Measurements from ENCODE around the gene SOX18. TPM values are rescaled to one million over a fixed set of nuclear protein-coding genes. Genes with fewer than 3 reads are reported as not detected.

The SOX18 gene
- total and polyA plus RNA-seq, 2 experiments from 2014 or later: 0.21 TPM; not detected in 1

- H3K4me1 ChIP-seq (ENCODE audit: insufficient read depth): no peaks in the 10 kb centered on the region
- H3K9me2 ChIP-seq (ENCODE audit: insufficient read depth): no peaks in the 10 kb centered on the region
- no peak overlapping the region for H3K4me3 Mint-ChIP-seq
- H3F3A ChIP-seq (replicated peaks; ENCODE audit: low read depth): no peaks in the 10 kb centered on the region
- no peak overlapping the region for H3K27ac Mint-ChIP-seq
- H3K4me3 ChIP-seq: no peak overlapping the region
- peaks cover 9% of the 10 kb centered on the region for H3K4me1 Mint-ChIP-seq
- no peak overlapping the region for H3K27ac ChIP-seq (ENCODE audit: low read depth)
- H3K27me3 ChIP-seq (ENCODE audit: insufficient read depth): peaks cover 7% of the 10 kb centered on the region
- no peak overlapping the region for H3K4me2 ChIP-seq
- peaks cover 4% of the 10 kb centered on the region; the same call in 2 of the 3 replicates for H3K36me3 Mint-ChIP-seq (ENCODE audit: low read depth)
- no peaks in the 10 kb centered on the region for H3K79me2 ChIP-seq (replicated peaks; ENCODE audit: insufficient read depth)
- ATAC-seq (no peak), DNase-seq (ENCODE audit: low spot score) (no peak)
- no peaks in the 10 kb centered on the region for H4K20me1 ChIP-seq (replicated peaks; ENCODE audit: insufficient read depth)
- H3K27me3 Mint-ChIP-seq (ENCODE audit: insufficient read depth, low read depth, poor library complexity): peaks cover 17% of the 10 kb centered on the region
- peaks cover 4% of the 10 kb centered on the region for H3K9me3 Mint-ChIP-seq
- H2AFZ ChIP-seq: no peak overlapping the region
- no peaks in the 10 kb centered on the region for H3K36me3 ChIP-seq (ENCODE audit: insufficient read depth)
- TF ChIP-seq POLR2AphosphoS5 (IDR thresholded peaks at IDR 0.05; ENCODE audit: low read depth): no peak
- no peak for TF ChIP-seq ETS1 (IDR thresholded peaks at IDR 0.05)
- TF ChIP-seq STAT1 (IDR thresholded peaks at IDR 0.05; ENCODE audit: unreplicated experiment): no peak
- no peak for TF ChIP-seq EZH2 (IDR thresholded peaks at IDR 0.05; ENCODE audit: low read depth, unreplicated experiment)
- no peak for TF ChIP-seq CTCF (conservative IDR thresholded peaks at IDR 0.05; ENCODE audit: low read depth in 2 of 2)
- no peak for TF ChIP-seq ZNF114 (CRISPR knock-in tag; IDR thresholded peaks at IDR 0.05)
- no peak for TF ChIP-seq CREB1 (CRISPR knock-in tag; IDR thresholded peaks at IDR 0.05; ENCODE audit: low read depth)
These were observed 47.1 kb upstream of the SOX18 start for GRCh38 chr20:64096535-64096934.

GRCh38 chr20:64095927-64096326 lies 46.5 kb upstream of the SOX18 start:
- Histone ChIP-seq H3K79me2 (replicated peaks; ENCODE audit: insufficient read depth) (no peaks in the 10 kb centered on the region), H3K27me3 (ENCODE audit: insufficient read depth) (peaks cover under 1% of the 10 kb centered on the region; the same call in 1 of the 2 replicates), H3K4me2 (no peak overlapping the region), H3K36me3 (ENCODE audit: insufficient read depth) (no peaks in the 10 kb centered on the region), H4K20me1 (replicated peaks; ENCODE audit: insufficient read depth) (no peaks in the 10 kb centered on the region), H2AFZ (no peak overlapping the region), H3K27ac (ENCODE audit: low read depth) (no peak overlapping the region), H3K4me1 (ENCODE audit: insufficient read depth) (no peaks in the 10 kb centered on the region), H3K9me2 (ENCODE audit: insufficient read depth) (no peaks in the 10 kb centered on the region), H3K4me3 (no peak overlapping the region), H3F3A (replicated peaks; ENCODE audit: low read depth) (no peaks in the 10 kb centered on the region)
- H3K4me1 Mint-ChIP-seq: peaks cover 9% of the 10 kb centered on the region
- no peak overlapping the region for H3K4me3 Mint-ChIP-seq
- H3K27ac Mint-ChIP-seq: no peak overlapping the region
- H3K36me3 Mint-ChIP-seq (ENCODE audit: low read depth): peaks cover 4% of the 10 kb centered on the region; the same call in 2 of the 3 replicates
- no peak for DNase-seq (ENCODE audit: low spot score)
- peaks cover 11% of the 10 kb centered on the region for H3K27me3 Mint-ChIP-seq (ENCODE audit: insufficient read depth, low read depth, poor library complexity)
- no peak for ATAC-seq
- peaks cover 4% of the 10 kb centered on the region for H3K9me3 Mint-ChIP-seq
- TF ChIP-seq ETS1 (IDR thresholded peaks at IDR 0.05) (no peak), EZH2phosphoT487 (IDR thresholded peaks at IDR 0.05; ENCODE audit: unreplicated experiment) (no peak)

Data from GM23338 (cell line).